ENCODE data around the gene HSPA1B.
A peak's percentile ranks its signal among the peaks of the same experiment; 100 is the strongest.
"Not testable (repeated sequence)": the region's sequence is repeated elsewhere in the genome, so short reads cannot be mapped to it uniquely, and the experiment has no call there.

HSPA1B gene

DNA sequence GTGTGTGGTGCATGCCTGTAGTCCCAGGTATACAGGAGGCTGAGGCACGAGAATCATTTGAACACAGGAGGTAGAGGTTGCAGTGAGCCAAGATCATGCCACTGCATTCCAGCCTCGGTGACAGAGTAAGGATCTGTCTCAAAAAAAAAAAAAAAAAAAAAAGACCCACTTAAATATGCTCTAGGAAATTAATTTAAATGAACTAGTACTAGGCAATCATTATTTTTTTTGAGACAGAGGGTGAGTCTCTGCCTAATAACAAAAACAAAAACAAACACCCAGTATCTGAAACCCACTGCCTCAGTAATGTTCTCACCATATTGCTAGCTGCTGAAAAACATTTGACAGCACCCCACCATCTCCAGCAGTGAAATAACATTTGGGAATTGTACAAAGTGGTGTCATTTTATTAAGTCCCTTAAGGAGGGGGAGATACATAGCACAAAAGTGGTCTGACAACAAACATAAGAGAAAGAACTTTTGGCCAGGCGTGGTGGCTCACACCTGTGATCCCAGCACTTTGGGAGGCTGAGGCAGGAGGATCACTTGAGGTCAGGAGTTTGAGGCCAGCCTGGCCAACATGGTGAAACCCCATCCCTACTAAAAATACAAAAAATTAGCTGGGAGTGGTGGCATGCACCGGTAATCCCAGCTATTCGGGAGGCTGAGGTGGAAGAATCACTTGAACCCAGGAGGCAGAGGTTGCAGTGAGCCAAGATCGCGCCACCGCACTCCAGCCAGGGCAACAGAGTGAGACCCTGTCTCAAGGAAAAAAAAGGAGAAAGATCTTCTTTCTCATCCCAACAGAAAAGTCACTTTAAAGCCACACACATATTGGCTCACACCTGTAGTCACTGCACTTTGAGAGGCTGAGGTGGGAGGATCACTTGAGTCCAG lies 26.3 kb upstream of the HSPA1B start:
- CTCF ChIA-PET, result interaction anchor here (0.7 to 1.3 kb wide), 3 partner anchors 10 to 336 kb away, joined by 3 read pairs; no protein-coding TSS in a partner anchor
- not testable (repeated sequence) for H3K4me3 ChIP-seq (ENCODE audit: low read depth, low read length); H3K4me1 ChIP-seq (ENCODE audit: control insufficient read depth, insufficient read depth, low read length); H3K9me3 ChIP-seq (ENCODE audit: control insufficient read depth, insufficient read depth, low read depth, low read length); H3K27ac ChIP-seq (ENCODE audit: extremely low read depth, low read depth, low read length)
- peak; percentile 95 for TF ChIP-seq ZNF664 (tag by site-specific recombination; IDR thresholded peaks at IDR 0.05)
- peak; percentile 89 for TF ChIP-seq ZNF121 (tag by site-specific recombination; IDR thresholded peaks at IDR 0.05)
- POLR2A ChIA-PET, result interaction anchor here (1.6 to 2.7 kb wide), 2 partner anchors 13 to 26 kb away, joined by 5 to 22 read pairs; partner anchors contain the start of genes HSPA1A, HSPA1B and HSPA1L
- H3K36me3 ChIP-seq (ENCODE audit: control insufficient read depth in 2 of 2, insufficient read depth in 1 of 2, low read length in 2 of 2), result peaks cover 31 to 40% of the 10 kb centered on the region in 2 experiments

DNA sequence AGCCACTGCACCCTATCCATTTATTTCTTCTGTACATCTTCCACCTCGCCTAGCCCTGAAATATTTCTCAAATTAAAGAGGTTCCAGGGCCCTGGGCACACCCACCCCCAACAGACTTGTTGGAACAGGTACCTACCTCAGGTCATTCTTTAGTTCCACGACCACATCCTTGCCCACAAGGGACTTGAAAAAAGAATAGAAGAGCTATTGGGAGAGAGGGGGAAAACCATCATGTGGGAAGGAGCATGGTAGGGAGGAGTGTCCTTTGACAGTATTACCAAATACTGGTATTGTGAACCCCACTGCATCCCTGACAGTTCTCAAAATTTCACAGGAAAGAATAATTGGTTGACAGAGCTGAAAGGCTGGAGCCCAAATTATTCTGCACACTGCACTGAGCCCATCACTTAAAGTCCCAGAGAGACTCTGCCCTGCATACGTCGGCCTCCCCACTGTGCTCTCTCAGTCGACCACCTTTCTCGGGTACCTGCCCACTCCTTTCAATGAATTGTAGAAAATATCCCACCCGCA lies 21.5 kb upstream of the HSPA1B start:
- ChIA-PET CTCF (interaction anchor here (0.5 to 5.0 kb wide), 17 partner anchors 9 to 674 kb away, joined by 3 to 55 read pairs (median 4); partner anchors contain the start of genes C6orf47, DDAH2, HSPA1B and VARS1), POLR2A (interaction anchor here (0.8 to 4.8 kb wide), 20 partner anchors 9 to 274 kb away, joined by 3 to 187 read pairs (median 10); partner anchors contain the start of genes ABHD16A, BAG6, CLIC1 and CSNK2B)
- no peak for TF ChIP-seq FEZF1 (tag by site-specific recombination; IDR thresholded peaks at IDR 0.05)
- TF ChIP-seq ZNF341 (tag by site-specific recombination; IDR thresholded peaks at IDR 0.05; ENCODE audit: low read depth), result peak; percentile 68
- TF ChIP-seq ZNF623 (tag by site-specific recombination; IDR thresholded peaks at IDR 0.05), result no peak
- TF ChIP-seq, protein P1, sequence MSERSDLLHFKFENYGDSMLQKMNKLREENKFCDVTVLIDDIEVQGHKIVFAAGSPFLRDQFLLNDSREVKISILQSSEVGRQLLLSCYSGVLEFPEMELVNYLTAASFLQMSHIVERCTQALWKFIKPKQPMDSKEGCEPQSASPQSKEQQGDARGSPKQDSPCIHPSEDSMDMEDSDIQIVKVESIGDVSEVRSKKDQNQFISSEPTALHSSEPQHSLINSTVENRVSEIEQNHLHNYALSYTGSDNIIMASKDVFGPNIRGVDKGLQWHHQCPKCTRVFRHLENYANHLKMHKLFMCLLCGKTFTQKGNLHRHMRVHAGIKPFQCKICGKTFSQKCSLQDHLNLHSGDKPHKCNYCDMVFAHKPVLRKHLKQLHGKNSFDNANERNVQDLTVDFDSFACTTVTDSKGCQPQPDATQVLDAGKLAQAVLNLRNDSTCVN (tag by site-specific recombination; optimal IDR thresholded peaks at IDR 0.05), result no peak
- H3K4me1 ChIP-seq (ENCODE audit: control insufficient read depth, insufficient read depth, low read length), result no peaks in the 10 kb centered on the region
- H3K9me3 ChIP-seq (ENCODE audit: control insufficient read depth, insufficient read depth, low read depth, low read length), result no peaks in the 10 kb centered on the region
- peak overlapping the region; percentile 91 for H3K4me3 ChIP-seq (ENCODE audit: low read depth, low read length)
- H3K36me3 ChIP-seq (ENCODE audit: control insufficient read depth in 2 of 2, insufficient read depth in 1 of 2, low read length in 2 of 2), result peaks cover 16 to 34% of the 10 kb centered on the region in 2 experiments; a peak in 2 of 3 replicates
- H3K27ac ChIP-seq (ENCODE audit: extremely low read depth, low read depth, low read length), result peak overlapping the region; percentile 65

DNA sequence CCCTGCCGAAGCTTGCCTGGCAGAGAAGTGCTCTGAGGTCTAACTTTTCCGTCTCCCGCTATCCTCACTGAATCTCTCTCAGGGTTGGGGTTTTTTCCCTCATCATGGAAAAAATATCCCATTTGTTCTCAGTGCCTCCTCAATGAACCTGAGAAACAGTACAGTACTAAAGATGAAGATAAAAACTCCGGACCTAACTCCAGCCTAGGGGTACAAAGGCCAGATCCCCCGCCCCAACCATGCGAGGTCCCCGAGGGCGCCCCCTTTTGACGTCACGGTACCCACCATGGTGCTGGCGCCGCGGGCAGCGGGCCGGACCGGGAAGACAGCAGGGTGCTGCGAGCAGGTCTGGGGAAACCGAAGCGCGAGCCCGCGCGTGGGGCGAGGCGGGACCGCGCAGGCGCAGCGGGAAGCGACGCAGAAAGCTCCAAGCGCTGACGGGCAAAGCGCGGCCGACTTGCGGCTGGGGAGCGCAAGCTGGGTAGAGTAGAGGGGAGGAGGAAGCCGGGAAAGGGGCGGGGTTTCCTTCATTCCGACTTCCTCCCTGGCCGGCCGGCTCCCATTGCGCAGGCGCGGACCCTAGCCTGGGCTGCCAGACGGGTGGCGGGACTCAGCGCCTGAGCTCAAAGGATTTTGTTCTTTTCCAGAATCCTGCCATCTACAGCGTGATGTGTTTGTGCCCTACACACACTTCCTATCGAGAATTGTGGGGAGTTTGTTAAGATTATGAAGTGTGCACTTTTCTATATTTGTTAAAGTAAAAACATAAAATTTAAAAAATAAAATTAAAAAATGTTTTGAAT lies 20.9 kb upstream of the HSPA1B start, which contains the start of gene LSM2:
Gene LSM2, minus strand, starts transcription at position 497 of the 803 bp plus-strand sequence. Its CDS starts 209 bp downstream, at position 288.
- H3K9me3 ChIP-seq (ENCODE audit: control insufficient read depth, insufficient read depth, low read depth, low read length), result no peaks in the 10 kb centered on the region
- POLR2A ChIA-PET, result interaction anchor here (0.6 to 4.8 kb wide), 37 partner anchors 8 to 275 kb away, joined by 3 to 187 read pairs (median 7); partner anchors contain the start of genes ABHD16A, BAG6, C6orf47 and CLIC1
- peak within 1 kb of the TSS; percentile 91 for H3K4me3 ChIP-seq (ENCODE audit: low read depth, low read length)
- H3K36me3 ChIP-seq (ENCODE audit: control insufficient read depth in 2 of 2, insufficient read depth in 1 of 2, low read length in 2 of 2), result peaks cover 17 to 27% of the 10 kb centered on the region in 2 experiments; a peak in 2 of 3 replicates
- peak within 1 kb of the TSS; percentile 65 for H3K27ac ChIP-seq (ENCODE audit: extremely low read depth, low read depth, low read length)
- H3K4me1 ChIP-seq (ENCODE audit: control insufficient read depth, insufficient read depth, low read length), result no peaks in the 10 kb centered on the region
- CTCF ChIA-PET, result interaction anchor here (0.6 to 5.0 kb wide), 21 partner anchors 10 to 616 kb away, joined by 3 to 55 read pairs (median 4); partner anchors contain the start of genes DDAH2, HSPA1B and VARS1
- TF ChIP-seq ZEB2 (tag by site-specific recombination; IDR thresholded peaks at IDR 0.05), result peak; percentile 89
- TF ChIP-seq, protein P2, sequence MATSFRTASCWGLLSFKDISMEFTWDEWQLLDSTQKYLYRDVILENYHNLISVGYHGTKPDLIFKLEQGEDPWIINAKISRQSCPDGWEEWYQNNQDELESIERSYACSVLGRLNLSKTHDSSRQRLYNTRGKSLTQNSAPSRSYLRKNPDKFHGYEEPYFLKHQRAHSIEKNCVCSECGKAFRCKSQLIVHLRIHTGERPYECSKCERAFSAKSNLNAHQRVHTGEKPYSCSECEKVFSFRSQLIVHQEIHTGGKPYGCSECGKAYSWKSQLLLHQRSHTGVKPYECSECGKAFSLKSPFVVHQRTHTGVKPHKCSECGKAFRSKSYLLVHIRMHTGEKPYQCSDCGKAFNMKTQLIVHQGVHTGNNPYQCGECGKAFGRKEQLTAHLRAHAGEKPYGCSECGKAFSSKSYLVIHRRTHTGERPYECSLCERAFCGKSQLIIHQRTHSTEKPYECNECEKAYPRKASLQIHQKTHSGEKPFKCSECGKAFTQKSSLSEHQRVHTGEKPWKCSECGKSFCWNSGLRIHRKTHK (tag by site-specific recombination; IDR thresholded peaks at IDR 0.05), result no peak
- TF ChIP-seq, protein P3, sequence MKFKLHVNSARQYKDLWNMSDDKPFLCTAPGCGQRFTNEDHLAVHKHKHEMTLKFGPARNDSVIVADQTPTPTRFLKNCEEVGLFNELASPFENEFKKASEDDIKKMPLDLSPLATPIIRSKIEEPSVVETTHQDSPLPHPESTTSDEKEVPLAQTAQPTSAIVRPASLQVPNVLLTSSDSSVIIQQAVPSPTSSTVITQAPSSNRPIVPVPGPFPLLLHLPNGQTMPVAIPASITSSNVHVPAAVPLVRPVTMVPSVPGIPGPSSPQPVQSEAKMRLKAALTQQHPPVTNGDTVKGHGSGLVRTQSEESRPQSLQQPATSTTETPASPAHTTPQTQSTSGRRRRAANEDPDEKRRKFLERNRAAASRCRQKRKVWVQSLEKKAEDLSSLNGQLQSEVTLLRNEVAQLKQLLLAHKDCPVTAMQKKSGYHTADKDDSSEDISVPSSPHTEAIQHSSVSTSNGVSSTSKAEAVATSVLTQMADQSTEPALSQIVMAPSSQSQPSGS (tag by site-specific recombination; IDR thresholded peaks at IDR 0.05; ENCODE audit: low read depth), result 0 out of 2 replicates have a peak, but pooled peaks have one; percentile 7
- no peak for TF ChIP-seq ZNF596 (tag by site-specific recombination; IDR thresholded peaks at IDR 0.05)
- no peak for TF ChIP-seq ZNF560 (tag by site-specific recombination; IDR thresholded peaks at IDR 0.05; ENCODE audit: borderline replicate concordance)
- TF ChIP-seq ZNF843 (tag by site-specific recombination; IDR thresholded peaks at IDR 0.05), result peak; percentile 37; the same call in 1 of the 2 replicates
- 0 out of 2 replicates have a peak, but pooled peaks have one; percentile 20 for TF ChIP-seq ZNF341 (tag by site-specific recombination; IDR thresholded peaks at IDR 0.05; ENCODE audit: low read depth)
- no peak for TF ChIP-seq MYNN (tag by site-specific recombination; IDR thresholded peaks at IDR 0.05; ENCODE audit: borderline replicate concordance)
- TF ChIP-seq, protein P4, sequence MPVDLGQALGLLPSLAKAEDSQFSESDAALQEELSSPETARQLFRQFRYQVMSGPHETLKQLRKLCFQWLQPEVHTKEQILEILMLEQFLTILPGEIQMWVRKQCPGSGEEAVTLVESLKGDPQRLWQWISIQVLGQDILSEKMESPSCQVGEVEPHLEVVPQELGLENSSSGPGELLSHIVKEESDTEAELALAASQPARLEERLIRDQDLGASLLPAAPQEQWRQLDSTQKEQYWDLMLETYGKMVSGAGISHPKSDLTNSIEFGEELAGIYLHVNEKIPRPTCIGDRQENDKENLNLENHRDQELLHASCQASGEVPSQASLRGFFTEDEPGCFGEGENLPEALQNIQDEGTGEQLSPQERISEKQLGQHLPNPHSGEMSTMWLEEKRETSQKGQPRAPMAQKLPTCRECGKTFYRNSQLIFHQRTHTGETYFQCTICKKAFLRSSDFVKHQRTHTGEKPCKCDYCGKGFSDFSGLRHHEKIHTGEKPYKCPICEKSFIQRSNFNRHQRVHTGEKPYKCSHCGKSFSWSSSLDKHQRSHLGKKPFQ (tag by site-specific recombination; IDR thresholded peaks at IDR 0.05), result no peak; the same call in 1 of the 2 replicates
- TF ChIP-seq ZNF404 (tag by site-specific recombination; IDR thresholded peaks at IDR 0.05), result no peak
- TF ChIP-seq ZBTB48 (tag by site-specific recombination; IDR thresholded peaks at IDR 0.05), result peak; percentile 33; the same call in 1 of the 2 replicates
- TF ChIP-seq ZNF76 (tag by site-specific recombination; IDR thresholded peaks at IDR 0.05; ENCODE audit: borderline replicate concordance, low read depth), result peak; percentile 93
- 0 out of 2 replicates have a peak, but pooled peaks have one; percentile 36 for TF ChIP-seq ZFP69B (tag by site-specific recombination; IDR thresholded peaks at IDR 0.05)
- TF ChIP-seq ZBTB8A (tag by site-specific recombination; IDR thresholded peaks at IDR 0.05), result peak; percentile 34; the same call in 1 of the 2 replicates
